K562 (cell line): Measurements from ENCODE around the gene DUOX2. TPM values are rescaled to one million over a fixed set of nuclear protein-coding genes. Genes with fewer than 3 reads are reported as not detected.
"Not testable (repeated sequence)": the region's sequence is repeated elsewhere in the genome, so short reads cannot be mapped to it uniquely, and the experiment has no call there.

ENCODE experiments used
- ATAC-seq: fragments of 200-7000 bp; cut with Tn5 transposase; 3 replicates; pipeline ENCODE4 v1.9.1; 2020; ENCODE audit warnings: moderate library complexity
- BruUV-seq: library from RNA; stranded (reverse); fragments of 400-500 nt; replicated peaks from 2 replicates; lab custom pipeline; 2021; lab: Mats Ljungman, UMichigan
- CTCF ChIA-PET: fragments of 300-600 bp; formaldehyde crosslinking; extraction: SDS; loops from one replicate; lab custom pipeline; 2021; ENCODE audit warnings: low intra/inter-chr PET ratio; lab: Yijun Ruan, JAX
- POLR2A ChIA-PET: fragments of 300-600, 350-650 bp; sonication (Branson Sonifier 250); formaldehyde crosslinking; extraction: SDS; loops from one replicate; lab custom pipeline; 2021; ENCODE audit warnings: antibody characterized with exemption, inconsistent platforms; lab: Yijun Ruan, JAX
- DNase-seq, 4 experiments: peaks; one replicate each; pipeline versions ENCODE4 v3.0.0 to v3.0.0-alpha.2; 2011 to 2018; ENCODE audit warnings: low spot score in 3 of 4, mixed read lengths in 3 of 4; ENCODE audit errors: extremely low read depth in 1 of 4
- FAIRE-seq: peaks from 2 replicates; lab custom pipeline; 2011; peaks lifted over from hg19 to GRCh38; lab: Jason Lieb, UNC
- H2AFZ ChIP-seq: 2 replicates; pipeline ENCODE4 v1.6.0; 2011; ENCODE audit warnings: low read depth, low read length, control low read depth, inconsistent platforms
- H3K27ac ChIP-seq: fragments of 200-600 bp; 3 replicates; pipeline ENCODE4 v1.8.0; 2011; ENCODE audit warnings: low read depth, mild to moderate bottlenecking, control low read depth, inconsistent platforms, low read length, moderate library complexity, mixed read lengths; ENCODE audit errors: extremely low read depth
- H3K27me3 ChIP-seq, 2 experiments: fragments of 300-600 bp in 1 of 2; 2 replicates in 1 of 2; 3 replicates in 1 of 2; pipeline versions ENCODE4 v1.6.0 to v1.8.0; 2011; ENCODE audit warnings: inconsistent platforms in 2 of 2, low read length in 2 of 2, mild to moderate bottlenecking in 1 of 2, mixed read lengths in 1 of 2, moderate library complexity in 1 of 2; ENCODE audit not compliant: control insufficient read depth in 2 of 2, insufficient read depth in 2 of 2
- H3K36me3 ChIP-seq: fragments of 300-600 bp; 3 replicates; pipeline ENCODE4 v1.8.0; 2011; ENCODE audit warnings: mild to moderate bottlenecking, low read length, inconsistent platforms; ENCODE audit not compliant: control insufficient read depth, insufficient read depth
- H3K4me1 ChIP-seq, 2 experiments: fragments of 200-600 bp in 1 of 2; replicated peaks in 1 of 2; 2 replicates in 1 of 2; 3 replicates in 1 of 2; pipeline versions ENCODE4 v1.5.1 to v1.8.0; 2011; ENCODE audit warnings: inconsistent platforms in 2 of 2, low read length in 2 of 2, mild to moderate bottlenecking in 1 of 2, mixed read lengths in 1 of 2, moderate library complexity in 1 of 2; ENCODE audit not compliant: control insufficient read depth in 2 of 2, insufficient read depth in 2 of 2
- H3K4me2 ChIP-seq: 2 replicates; pipeline ENCODE4 v1.6.1; 2011; ENCODE audit warnings: low read length, control low read depth, inconsistent platforms, mixed read lengths; ENCODE audit not compliant: insufficient read depth
- H3K4me3 ChIP-seq: fragments of 200-600 bp; sonication (generic), shearing (Covaris generic); 2 replicates; pipeline ENCODE4 v1.5.1; 2016; ENCODE audit warnings: control low read depth, inconsistent platforms
- H3K79me2 ChIP-seq: fragments of 200-600 bp; 3 replicates; pipeline ENCODE4 v1.8.0; 2011; ENCODE audit warnings: low read length, inconsistent platforms; ENCODE audit not compliant: control insufficient read depth, insufficient read depth
- H3K9ac ChIP-seq, 2 experiments: 2 replicates each; pipeline versions ENCODE4 v1.6.0 to v1.6.1; 2011; ENCODE audit warnings: low read depth in 2 of 2, low read length in 2 of 2, control low read depth in 1 of 2, inconsistent platforms in 1 of 2, mild to moderate bottlenecking in 1 of 2, mixed read lengths in 1 of 2; ENCODE audit not compliant: insufficient read depth in 1 of 2
- H3K9me1 ChIP-seq: one replicate; pipeline ENCODE4 v1.6.0; 2011; ENCODE audit warnings: inconsistent platforms, mild to moderate bottlenecking, low read length, moderate library complexity; ENCODE audit not compliant: control insufficient read depth, insufficient read depth
- H3K9me3 ChIP-seq: replicated peaks from 2 replicates; pipeline ENCODE4 v1.5.1; 2011; ENCODE audit warnings: low read depth, low read length, inconsistent platforms; ENCODE audit not compliant: control insufficient read depth, insufficient read depth
- H4K20me1 ChIP-seq: replicated peaks from 2 replicates; pipeline ENCODE4 v1.6.1; 2011; ENCODE audit warnings: low read length, inconsistent platforms, mixed read lengths; ENCODE audit not compliant: control insufficient read depth, insufficient read depth
- ARID1B ChIP-seq: fragments of 450-650 bp; IDR thresholded peaks from 2 replicates; pipeline ENCODE4 v1.6.1; 2016; ENCODE audit warnings: antibody characterized with exemption, mild to moderate bottlenecking, inconsistent platforms
- BACH1 ChIP-seq: fragments of 200-800 bp; sonication (Bioruptor generic); IDR thresholded peaks from 2 replicates; pipeline ENCODE4 v1.6.1; 2016; ENCODE audit warnings: missing genetic modification characterization, missing compliant biosample characterization
- ELF1 ChIP-seq: fragments of 200-800 bp; sonication (Bioruptor generic); IDR thresholded peaks from 2 replicates; pipeline ENCODE4 v1.6.1; 2016; ENCODE audit warnings: missing genetic modification characterization, missing compliant biosample characterization
- FOSL1 ChIP-seq: fragments of 200-800 bp; sonication (Bioruptor generic); conservative IDR thresholded peaks from 2 replicates; pipeline ENCODE4 v1.6.1; 2016; ENCODE audit warnings: missing genetic modification characterization, missing compliant biosample characterization
- GATAD2A ChIP-seq: fragments of 450-650 bp; IDR thresholded peaks from 2 replicates; pipeline ENCODE4 v1.6.1; 2017
- HMBOX1 ChIP-seq: sonication (generic); IDR thresholded peaks from 2 replicates; pipeline ENCODE4 v1.6.1; 2016
- WGBS: fragments of 100-300 bp; shearing (Covaris generic); methylation state at CpG from one replicate; pipeline ENCODE4 v1.1.6; 2016; ENCODE audit warnings: low coverage, mixed read lengths; ENCODE audit not compliant: insufficient coverage; ENCODE audit errors: missing lambda C conversion rate; 5-methylcytosine and 5-hydroxymethylcytosine counted together
- in situ Hi-C: fragments of 300-500 bp; cut with MboI; formaldehyde crosslinking; loops from 4 replicates; pipeline ENCODE4 v1.15.0; 2018; ENCODE audit warnings: inconsistent platforms, mixed read lengths
- intact Hi-C: fragments of 100-400 bp; cut with micrococcal nuclease; formaldehyde crosslinking; loops from 2 replicates; pipeline ENCODE4 v1.14.2; 2022
- polyA plus RNA-seq, 8 experiments: library from polyadenylated mRNA; depleted of rRNA in 4 of 8; stranded (reverse) in 5 of 8; unstranded in 3 of 8; fragments of >200 nt; fragmentation: Nextera tagmentation in 2 of 8; fragmentation: Illumina TruSeq in 1 of 8; extraction: Ambion mirVana in 2 of 8; extraction: Trizol in 1 of 8; gene quantifications; 2 replicates each; pipeline versions ENCODE4 v1.2.1 to v1.2.3, GENCODE V29; 2011 to 2014; ENCODE audit warnings: inconsistent platforms in 1 of 8, missing spikeins in 1 of 8
- total RNA-seq, 7 experiments: library from RNA; depleted of rRNA in 6 of 7; stranded (reverse); fragments of >200 nt in 6 of 7; fragmentation: Illumina TruSeq in 2 of 7; extraction: Trizol in 2 of 7; gene quantifications; 2 replicates each; pipeline versions ENCODE4 v1.2.1 to v1.2.3, GENCODE V29; 2011 to 2021; ENCODE audit warnings: low replicate concordance in 1 of 7

DUOX2 gene
- total and polyA plus RNA-seq, 9 of the 15 experiments (the other 6 are each of a cell fraction or from before 2014, with no cell fraction given) = 0.01 to 0.03 (median 0.02) TPM; not detected in 6

DNA sequence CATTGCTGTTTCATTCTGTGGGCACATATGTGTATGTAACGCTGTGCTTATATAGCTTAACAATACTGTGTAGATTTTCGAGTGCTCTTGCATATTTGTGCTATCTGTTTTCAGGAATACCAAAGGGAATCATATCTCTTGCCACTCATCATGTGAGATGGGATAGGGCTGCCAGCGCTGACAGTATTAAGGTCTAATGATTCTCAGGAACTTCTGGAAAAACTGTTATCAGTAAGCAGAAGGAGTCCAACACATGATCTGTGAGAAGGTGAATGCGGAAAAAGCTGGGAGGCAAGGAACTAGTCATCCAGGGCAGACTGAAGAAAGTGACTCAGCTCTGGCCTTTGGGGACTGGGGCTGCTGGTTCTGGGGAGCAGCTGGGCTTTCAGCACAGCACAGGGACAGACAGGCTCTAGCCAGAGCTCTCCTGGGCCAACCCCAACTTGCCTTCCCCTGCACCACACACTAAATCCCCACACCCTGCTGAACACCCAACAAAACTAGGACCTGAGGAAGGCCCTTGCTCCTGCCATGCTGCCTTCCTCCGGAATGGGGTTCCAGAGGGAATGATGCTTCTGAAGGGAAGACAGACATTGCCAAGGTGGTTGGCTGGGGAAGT lies 34.2 kb downstream of the DUOX2 start (continued):
- TF ChIP-seq HMBOX1 = 0 out of 2 replicates have a peak, but pooled peaks have one; percentile 22
- peak; percentile 59 for TF ChIP-seq ARID1B
- 0 out of 2 replicates have a peak, but pooled peaks have one; percentile 28 for TF ChIP-seq ELF1 (tag)
- 0 out of 2 replicates have a peak, but pooled peaks have one; percentile 47 for TF ChIP-seq GATAD2A
- peak; percentile 67; the same call in 1 of the 2 replicates for TF ChIP-seq FOSL1 (tag)

- H3K27me3 ChIP-seq, intact Hi-C loops, CTCF ChIA-PET, H3K79me2 ChIP-seq, H3K9me3 ChIP-seq, H3K4me3 ChIP-seq, in situ Hi-C loops, H3K4me2 ChIP-seq, FAIRE-seq, H4K20me1 ChIP-seq, H3K9ac ChIP-seq, H3K36me3 ChIP-seq, POLR2A ChIA-PET, H3K9me1 ChIP-seq, BruUV-seq: not testable (repeated sequence)
- DNase-seq (peak in 1 of 4 experiments; percentile 22), ATAC-seq (peak; percentile 10; the same call in 2 of the 3 replicates)
- peak overlapping the region; percentile 59 for H2AFZ ChIP-seq
- H3K4me1 ChIP-seq = peaks cover 18 to 34% of the 10 kb centered on the region in 2 experiments
- WGBS = 21% methylated on average over 5 of the region's 5 CpGs
- TF ChIP-seq BACH1 (tag) = 0 out of 2 replicates have a peak, but pooled peaks have one; percentile 15
- H3K27ac ChIP-seq = peak overlapping the region; percentile 49; the same call in 1 of the 3 replicates
Measured at GRCh38 chr15:45079201-45079600, 34.8 kb downstream of the DUOX2 start.
